Hepatocyte (in vitro differentiated cells): ENCODE measurements around the gene FNIP2. TPM values are rescaled to one million over a fixed set of nuclear protein-coding genes. Genes with fewer than 3 reads are reported as not detected.

ENCODE experiments used
- DNase-seq: peaks from one replicate; pipeline ENCODE4 v3.0.0-alpha.2; 2016; ENCODE audit warnings: low spot score
- H2AFZ ChIP-seq: fragments of 200-600 bp; sonication (generic); 2 replicates; pipeline ENCODE4 v1.6.0; 2016; ENCODE audit warnings: antibody characterized with exemption, mild to moderate bottlenecking
- H3K27ac ChIP-seq: fragments of 200-600 bp; sonication (generic); 2 replicates; pipeline ENCODE4 v1.5.1; 2016; ENCODE audit warnings: mild to moderate bottlenecking
- H3K27me3 ChIP-seq: fragments of 200-600 bp; sonication (generic); 2 replicates; pipeline ENCODE4 v1.6.1; 2016
- H3K36me3 ChIP-seq: fragments of 200-600 bp; sonication (generic); replicated peaks from 2 replicates; pipeline ENCODE4 v1.5.1; 2016; ENCODE audit warnings: low read depth; ENCODE audit not compliant: insufficient read depth
- H3K4me1 ChIP-seq: fragments of 200-600 bp; sonication (generic); 2 replicates; pipeline ENCODE4 v1.5.1; 2016; ENCODE audit warnings: mild to moderate bottlenecking, moderate library complexity; ENCODE audit not compliant: insufficient read depth
- H3K4me2 ChIP-seq: fragments of 200-600 bp; sonication (generic); 2 replicates; pipeline ENCODE4 v1.6.0; 2016
- H3K4me3 ChIP-seq: fragments of 200-600 bp; sonication (generic); 2 replicates; pipeline ENCODE4 v1.5.1; 2016; ENCODE audit warnings: mild to moderate bottlenecking
- H3K79me2 ChIP-seq: fragments of 200-600 bp; sonication (generic); 2 replicates; pipeline ENCODE4 v1.6.0; 2017; ENCODE audit warnings: mild to moderate bottlenecking
- H3K9me2 ChIP-seq: fragments of 200-600 bp; sonication (generic); replicated peaks from 2 replicates; pipeline ENCODE4 v1.6.0; 2017; ENCODE audit warnings: mild to moderate bottlenecking; ENCODE audit not compliant: insufficient read depth
- H3K9me3 ChIP-seq: fragments of 200-600 bp; sonication (generic); 2 replicates; pipeline ENCODE4 v1.5.1; 2016; ENCODE audit warnings: low read depth, mild to moderate bottlenecking
- H4K20me1 ChIP-seq: fragments of 200-600 bp; sonication (generic); 2 replicates; pipeline ENCODE4 v1.6.0; 2016; ENCODE audit warnings: mild to moderate bottlenecking; ENCODE audit not compliant: insufficient read depth, poor library complexity, severe bottlenecking
- EZH2 ChIP-seq: fragments of 200-600 bp; sonication (generic); IDR thresholded peaks from 2 replicates; pipeline ENCODE4 v1.6.1; 2016; ENCODE audit warnings: antibody characterized with exemption, mild to moderate bottlenecking, borderline replicate concordance
- EZH2phosphoT487 ChIP-seq: fragments of 200-600 bp; sonication (generic); IDR thresholded peaks from one replicate; pipeline ENCODE4 v1.6.1; 2018; ENCODE audit warnings: antibody characterized with exemption, mild to moderate bottlenecking, low read depth, moderate library complexity; ENCODE audit not compliant: unreplicated experiment, severe bottlenecking
- WGBS: methylation state at CpG from one replicate; pipeline ENCODE4 v1.1.6; 2016; ENCODE audit warnings: low lambda C conversion rate; ENCODE audit errors: missing lambda C conversion rate; 5-methylcytosine and 5-hydroxymethylcytosine counted together
- polyA plus RNA-seq: library from polyadenylated mRNA; unstranded; fragments of >200 nt; fragmentation: Nextera tagmentation; extraction: Ambion mirVana; gene quantifications from 2 replicates; pipeline ENCODE4 v1.2.1, GENCODE V29; 2016
- total RNA-seq: library from RNA; depleted of rRNA; stranded (reverse); fragments of >200 nt; gene quantifications from 2 replicates; pipeline ENCODE4 v1.2.3, GENCODE V29; 2014
- TF ChIP-seq, protein P1 (sequence below): fragments of 200-600 bp; sonication (generic); IDR thresholded peaks from 2 replicates; pipeline ENCODE4 v1.5.1; 2016; ENCODE audit warnings: antibody characterized with exemption, mild to moderate bottlenecking; ENCODE audit not compliant: poor library complexity

FNIP2 gene
- total and polyA plus RNA-seq, 2 experiments from 2014 or later: 20.8 to 61.0 TPM

DNA sequence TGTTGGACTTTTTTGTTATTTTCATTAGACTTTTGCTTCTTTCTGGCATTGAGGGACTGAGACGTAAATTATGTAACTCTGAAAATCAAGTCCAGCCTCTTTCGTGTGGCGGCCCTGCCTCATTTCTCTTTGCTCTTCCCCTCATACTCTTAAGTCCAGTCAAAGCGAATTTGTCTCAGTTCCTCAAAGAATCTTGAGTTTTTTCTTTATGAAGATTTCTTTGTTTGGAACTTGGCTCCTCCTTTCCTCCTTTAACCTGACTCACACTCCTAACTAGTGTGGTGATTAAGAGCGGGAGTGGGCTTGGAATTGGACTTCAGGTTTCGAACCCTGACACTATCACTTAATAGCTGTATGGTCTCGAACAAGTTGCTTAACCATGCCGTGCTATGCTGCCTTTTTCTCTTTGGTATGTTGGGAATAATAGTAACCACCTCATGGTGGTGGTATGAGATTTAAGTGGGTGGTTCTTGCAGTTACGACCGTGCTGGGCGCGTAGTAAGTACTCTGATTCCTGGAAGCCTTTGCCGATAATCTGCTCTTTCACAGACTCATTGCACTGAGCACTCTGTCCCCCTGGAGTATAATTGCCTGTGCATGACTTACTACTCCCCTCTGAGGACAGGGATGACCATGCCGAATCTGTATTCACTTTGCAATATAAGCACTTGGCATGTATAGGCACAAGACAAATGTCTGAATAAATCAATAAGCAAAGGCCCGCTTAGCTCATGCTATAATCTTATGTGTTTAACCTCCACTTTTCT lies 19.1 kb downstream of the FNIP2 start:
- Histone ChIP-seq H3K79me2 (peaks cover 92% of the 10 kb centered on the region), H2AFZ (no peak overlapping the region), H3K4me1 (peaks cover 24% of the 10 kb centered on the region), H3K27me3 (no peaks in the 10 kb centered on the region), H3K4me2 (no peak overlapping the region), H3K27ac (no peak overlapping the region), H3K36me3 (no peaks in the 10 kb centered on the region), H3K4me3 (no peak overlapping the region), H4K20me1 (peaks cover 7% of the 10 kb centered on the region), H3K9me2 (no peaks in the 10 kb centered on the region), H3K9me3 (no peaks in the 10 kb centered on the region)
- TF ChIP-seq EZH2phosphoT487: no peak
- TF ChIP-seq, protein P1, sequence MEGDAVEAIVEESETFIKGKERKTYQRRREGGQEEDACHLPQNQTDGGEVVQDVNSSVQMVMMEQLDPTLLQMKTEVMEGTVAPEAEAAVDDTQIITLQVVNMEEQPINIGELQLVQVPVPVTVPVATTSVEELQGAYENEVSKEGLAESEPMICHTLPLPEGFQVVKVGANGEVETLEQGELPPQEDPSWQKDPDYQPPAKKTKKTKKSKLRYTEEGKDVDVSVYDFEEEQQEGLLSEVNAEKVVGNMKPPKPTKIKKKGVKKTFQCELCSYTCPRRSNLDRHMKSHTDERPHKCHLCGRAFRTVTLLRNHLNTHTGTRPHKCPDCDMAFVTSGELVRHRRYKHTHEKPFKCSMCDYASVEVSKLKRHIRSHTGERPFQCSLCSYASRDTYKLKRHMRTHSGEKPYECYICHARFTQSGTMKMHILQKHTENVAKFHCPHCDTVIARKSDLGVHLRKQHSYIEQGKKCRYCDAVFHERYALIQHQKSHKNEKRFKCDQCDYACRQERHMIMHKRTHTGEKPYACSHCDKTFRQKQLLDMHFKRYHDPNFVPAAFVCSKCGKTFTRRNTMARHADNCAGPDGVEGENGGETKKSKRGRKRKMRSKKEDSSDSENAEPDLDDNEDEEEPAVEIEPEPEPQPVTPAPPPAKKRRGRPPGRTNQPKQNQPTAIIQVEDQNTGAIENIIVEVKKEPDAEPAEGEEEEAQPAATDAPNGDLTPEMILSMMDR: no peak
- no peak for TF ChIP-seq EZH2
- no peak for DNase-seq
- 92% methylated on average over 15 of the region's 15 CpGs for WGBS

DNA sequence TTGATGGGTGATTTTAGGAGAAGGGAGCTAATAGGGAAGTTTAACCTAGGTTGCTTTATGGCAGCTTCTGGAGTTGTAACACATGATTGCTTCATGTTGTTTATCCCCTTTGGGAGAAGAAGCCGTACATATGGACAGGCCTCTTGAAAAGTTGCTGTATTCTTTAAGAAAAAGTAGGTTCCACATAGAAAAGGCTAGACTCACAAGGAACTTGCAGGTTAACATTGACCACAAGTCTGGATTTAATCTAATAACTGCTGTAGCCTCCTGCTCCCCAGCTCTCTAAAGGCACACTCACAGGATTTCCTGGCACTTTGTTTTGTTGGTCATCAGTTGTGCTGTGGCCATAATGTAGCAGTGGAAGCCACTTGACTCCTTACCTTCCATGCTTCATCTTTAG lies 19.7 kb downstream of the FNIP2 start:
- Histone ChIP-seq H3K4me1 (peaks cover 22% of the 10 kb centered on the region), H4K20me1 (peaks cover 7% of the 10 kb centered on the region), H3K4me2 (no peak overlapping the region), H3K4me3 (no peak overlapping the region), H2AFZ (no peak overlapping the region), H3K9me2 (no peaks in the 10 kb centered on the region), H3K9me3 (no peaks in the 10 kb centered on the region), H3K27me3 (no peaks in the 10 kb centered on the region), H3K27ac (no peak overlapping the region), H3K36me3 (no peaks in the 10 kb centered on the region), H3K79me2 (peaks cover 89% of the 10 kb centered on the region)
- TF ChIP-seq EZH2phosphoT487: no peak
- TF ChIP-seq, protein P1: no peak
- TF ChIP-seq EZH2: no peak
- no peak for DNase-seq
- WGBS: 96% methylated on average over 1 of the region's 1 CpG

DNA sequence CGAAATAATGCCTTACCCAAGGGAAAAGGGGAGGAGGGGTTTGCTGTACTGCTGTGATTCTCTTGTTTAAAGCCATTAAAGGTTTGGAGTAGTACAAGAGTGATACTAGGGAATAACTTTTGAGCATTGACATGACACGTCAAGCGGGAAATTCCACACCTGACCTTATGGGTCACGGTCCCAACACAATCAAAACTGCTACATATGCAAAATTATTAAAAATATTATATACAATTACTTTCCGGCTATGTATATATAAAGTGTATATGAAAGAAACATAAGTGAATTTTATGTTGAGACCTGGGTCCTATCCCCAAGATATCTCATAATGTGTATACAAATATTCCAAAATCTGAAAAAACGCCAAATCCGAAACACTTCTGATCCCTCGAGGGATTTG lies 21.0 kb downstream of the FNIP2 start:
- no peak overlapping the region for H3K27ac ChIP-seq
- TF ChIP-seq EZH2 (no peak), EZH2phosphoT487 (no peak)
- TF ChIP-seq, protein P1: no peak
- WGBS: 98% methylated on average over 8 of the region's 8 CpGs
- H2AFZ ChIP-seq: no peak overlapping the region
- peaks cover 87% of the 10 kb centered on the region for H3K79me2 ChIP-seq
- H4K20me1 ChIP-seq: peaks cover 10% of the 10 kb centered on the region
- H3K9me3 ChIP-seq: no peaks in the 10 kb centered on the region
- H3K4me2 ChIP-seq: no peak overlapping the region
- no peak for DNase-seq
- H3K9me2 ChIP-seq: no peaks in the 10 kb centered on the region
- H3K27me3 ChIP-seq: no peaks in the 10 kb centered on the region
- H3K4me3 ChIP-seq: no peak overlapping the region
- H3K4me1 ChIP-seq: peaks cover 15% of the 10 kb centered on the region
- no peaks in the 10 kb centered on the region for H3K36me3 ChIP-seq
